Activated CD4-positive, alpha-beta T cell treated with anti-CD3 and anti-CD28 coated beads for 1 hour (primary cell): ENCODE measurements around the gene TERF2IP.

Experiments
- DNase-seq: peaks from one replicate; pipeline ENCODE4 v3.0.0-alpha.2; 2020

TERF2IP gene

DNA sequence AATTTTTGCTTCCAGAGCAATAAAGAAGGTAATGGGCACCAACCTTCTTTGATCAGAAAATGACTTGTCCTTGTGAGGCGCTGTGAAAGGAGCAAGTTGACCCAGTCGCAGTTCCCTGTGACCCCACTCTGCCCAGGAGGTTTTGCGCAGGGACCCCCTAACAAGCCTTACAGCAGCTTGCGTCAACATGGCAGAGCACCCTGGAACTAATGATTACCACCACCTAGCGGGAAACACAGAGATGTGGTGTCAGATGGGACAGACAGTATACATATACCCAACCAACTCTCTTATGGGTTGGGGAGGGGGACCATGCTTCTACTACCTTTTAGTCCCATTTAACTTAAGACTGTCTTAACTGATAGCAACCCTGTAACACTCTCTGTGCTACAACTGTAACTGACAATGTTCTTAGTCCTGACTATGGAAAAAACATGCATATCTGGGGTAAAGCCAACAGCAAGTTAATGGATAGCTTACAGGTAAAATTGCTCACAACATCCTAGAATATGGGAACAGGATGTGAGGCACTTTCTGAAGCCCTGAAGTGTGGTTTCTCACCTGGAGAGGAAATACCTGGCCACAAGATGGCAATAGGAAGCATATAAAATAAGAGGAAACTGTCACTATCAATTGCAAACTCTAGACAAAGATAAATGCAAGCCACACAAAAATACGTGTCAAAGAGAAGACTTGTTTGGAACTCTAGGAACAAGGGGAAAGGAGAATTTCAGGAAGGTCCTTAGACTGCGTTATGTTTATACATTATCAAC is 3.1 kb upstream of the TERF2IP start:
- no peak for DNase-seq

DNA sequence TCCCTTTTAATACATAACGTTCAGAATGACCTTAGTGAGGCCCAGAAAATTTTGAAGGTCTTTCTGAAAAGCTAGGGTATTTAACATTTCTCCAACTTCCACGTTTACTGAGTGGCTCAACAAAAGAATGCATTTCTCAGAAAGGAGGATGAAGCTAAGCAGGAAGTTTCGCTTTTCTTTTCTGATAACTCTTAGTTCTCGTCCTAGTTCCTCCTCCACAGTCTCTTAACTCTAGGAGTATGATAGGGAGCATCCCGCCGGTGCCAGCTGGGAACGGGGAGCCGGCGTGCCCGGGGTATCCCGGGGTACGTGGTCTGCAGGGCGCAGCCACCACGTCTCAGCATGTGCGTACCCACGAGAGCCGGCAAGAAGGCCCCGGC is 471 bp upstream of the TERF2IP start:
- no peak for DNase-seq

DNA sequence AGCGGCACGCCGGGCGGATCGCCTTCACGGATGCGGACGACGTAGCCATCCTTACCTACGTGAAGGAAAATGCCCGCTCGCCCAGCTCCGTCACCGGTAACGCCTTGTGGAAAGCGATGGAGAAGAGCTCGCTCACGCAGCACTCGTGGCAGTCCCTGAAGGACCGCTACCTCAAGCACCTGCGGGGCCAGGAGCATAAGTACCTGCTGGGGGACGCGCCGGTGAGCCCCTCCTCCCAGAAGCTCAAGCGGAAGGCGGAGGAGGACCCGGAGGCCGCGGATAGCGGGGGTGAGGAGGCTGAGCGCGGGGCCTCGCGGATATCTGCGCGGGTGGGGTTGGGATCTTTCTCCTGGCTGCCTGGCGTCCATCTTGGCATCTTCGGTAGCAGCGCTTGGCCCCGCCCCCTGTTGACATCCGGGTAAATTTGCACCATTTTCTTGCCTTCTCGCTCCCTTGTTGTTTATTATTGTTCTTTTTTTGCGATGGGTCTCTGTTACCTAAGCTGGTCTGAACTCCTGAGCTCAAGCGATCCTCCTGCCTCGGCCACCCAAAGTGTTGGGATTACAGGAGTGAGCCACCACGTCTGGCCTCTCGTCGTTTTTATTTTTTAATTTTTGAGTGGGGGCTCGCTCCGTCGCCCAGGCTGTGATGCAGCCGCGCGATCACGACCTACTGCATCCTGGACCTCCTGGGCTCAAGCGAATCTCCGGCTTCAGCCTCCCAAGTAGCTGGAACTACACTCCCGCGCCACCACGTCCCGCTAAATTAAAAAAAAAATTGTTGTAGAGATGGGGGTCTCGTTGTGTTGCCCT is 898 bp downstream of the TERF2IP start:
- peak; percentile 74 for DNase-seq

DNA sequence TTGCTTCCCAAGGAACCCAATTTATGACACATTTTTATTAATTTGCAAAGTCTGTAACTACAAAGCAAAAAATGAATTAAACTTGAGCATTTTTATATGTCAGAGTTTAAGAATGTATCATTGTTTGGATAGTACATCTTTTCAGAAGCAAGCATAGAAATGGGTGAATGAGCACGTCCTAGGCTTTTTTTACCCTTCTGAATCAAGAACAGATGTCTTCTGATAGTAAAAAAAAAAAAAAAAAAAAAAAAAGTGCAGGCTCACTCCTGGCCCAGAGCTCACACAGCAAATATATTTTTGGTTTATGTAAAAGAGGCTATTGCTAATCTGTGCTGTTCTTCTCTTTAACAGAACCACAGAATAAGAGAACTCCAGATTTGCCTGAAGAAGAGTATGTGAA is 6.3 kb downstream of the TERF2IP start:
- no peak for DNase-seq

DNA sequence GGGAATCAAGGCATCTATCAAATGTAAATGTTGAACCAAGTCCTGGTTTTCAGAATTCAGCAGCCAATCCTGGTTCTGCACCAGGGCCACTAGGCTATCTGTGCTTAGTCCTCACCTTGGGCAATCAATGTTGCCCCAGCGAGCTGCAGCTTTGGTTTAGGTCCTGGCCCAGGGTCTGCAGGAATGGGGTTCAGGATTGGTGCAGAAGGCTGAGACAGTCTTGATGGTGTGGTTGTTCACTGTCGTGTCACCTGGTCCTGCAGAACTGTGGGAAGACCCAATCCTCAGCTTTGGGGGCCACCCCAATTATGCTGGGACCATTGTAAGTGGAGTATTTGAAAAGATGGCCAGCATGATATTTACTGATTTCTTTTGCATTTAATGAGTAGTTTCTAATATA is 10.6 kb downstream of the TERF2IP start:
- no peak for DNase-seq

DNA sequence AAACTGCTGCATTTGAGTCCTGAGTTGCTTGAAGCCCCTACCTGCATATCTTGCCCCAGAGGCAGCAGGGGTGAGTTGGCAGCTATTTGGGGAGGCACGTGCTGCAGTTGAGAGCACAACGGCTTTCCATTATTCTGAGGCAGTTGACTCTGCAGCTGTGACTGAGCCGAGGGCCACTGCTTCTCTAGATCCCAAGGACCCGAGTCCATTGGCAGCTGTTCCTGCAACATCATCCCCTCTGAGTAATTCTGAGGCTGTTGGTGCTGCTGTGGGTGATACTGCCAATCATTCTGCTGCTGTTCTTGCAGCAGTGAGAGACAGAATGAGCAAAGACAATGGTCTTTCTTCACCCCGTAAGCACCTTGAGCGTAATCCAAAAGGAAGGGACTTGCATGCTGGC is 12.7 kb downstream of the TERF2IP start:
- no peak for DNase-seq

DNA sequence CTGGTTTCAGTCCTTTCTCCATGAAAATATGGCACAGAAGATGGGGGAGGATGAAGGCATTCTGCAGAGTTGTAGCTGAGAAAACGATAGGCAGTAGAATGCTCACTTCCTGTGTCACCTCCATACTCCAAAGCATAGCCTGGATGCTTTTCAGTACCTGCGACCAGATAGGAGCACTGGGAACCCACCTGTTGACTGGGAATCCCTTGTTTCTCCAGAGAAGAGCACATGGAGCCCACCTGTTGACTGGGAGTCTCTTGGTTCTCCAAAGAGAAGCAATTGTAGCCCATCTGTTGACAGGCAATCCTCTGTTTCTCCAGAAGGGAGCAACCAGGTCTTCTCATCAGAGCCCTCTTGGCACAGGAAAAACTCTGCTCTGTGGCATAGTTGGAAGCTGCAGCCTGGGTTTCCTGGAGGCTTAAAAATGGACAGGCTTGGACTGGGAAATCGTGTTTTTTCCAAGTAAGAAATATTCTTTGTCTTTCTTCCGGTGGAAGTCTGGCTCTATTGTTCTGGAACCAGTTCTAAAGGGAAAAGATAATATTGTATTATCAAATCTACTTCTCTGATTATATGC is 13.2 kb downstream of the TERF2IP start:
- DNase-seq: no peak

DNA sequence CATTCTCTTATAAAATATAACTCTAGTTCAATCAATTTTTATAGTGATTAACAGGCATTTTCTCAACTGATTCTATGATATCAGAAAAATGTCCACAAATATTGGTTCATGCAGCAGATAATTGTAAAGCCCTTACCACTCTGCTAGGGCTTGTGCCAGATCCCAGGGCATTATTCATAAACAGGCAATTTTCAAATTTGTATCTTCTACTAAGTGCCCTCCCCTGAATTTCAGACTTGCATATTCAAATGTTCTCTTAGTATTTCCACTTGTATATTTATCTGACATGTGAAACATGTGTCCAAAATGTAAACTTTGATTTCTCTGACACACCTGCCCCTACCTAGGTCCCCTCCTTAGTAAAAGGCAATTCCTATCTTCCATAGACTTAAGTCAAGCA is 19.9 kb downstream of the TERF2IP start:
- DNase-seq: no peak

DNA sequence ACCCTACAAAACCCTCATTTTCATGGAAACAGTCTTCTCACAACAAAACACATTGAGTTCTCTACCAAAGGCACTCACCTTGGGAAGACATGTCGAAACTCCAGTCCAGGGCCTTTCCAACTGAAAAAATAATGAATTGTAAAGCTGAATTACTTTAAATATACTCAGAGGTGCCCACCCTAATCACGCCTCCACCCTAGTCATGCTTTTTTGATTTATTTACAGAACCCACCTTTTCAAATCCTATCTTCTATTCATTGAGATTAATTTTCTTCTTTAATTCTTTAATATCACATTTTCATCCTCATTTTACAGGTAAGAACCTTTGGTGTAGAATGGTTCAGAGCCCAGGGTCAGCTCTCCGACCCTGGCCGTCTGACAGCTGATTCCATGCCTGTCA is 29.3 kb downstream of the TERF2IP start, which contains the start of gene CPHXL2:
CPHXL2 (minus strand) TSS at position 101 of the 400 bp plus-strand sequence; CDS start at position 91, 10 bp downstream.
- no peak for DNase-seq

DNA sequence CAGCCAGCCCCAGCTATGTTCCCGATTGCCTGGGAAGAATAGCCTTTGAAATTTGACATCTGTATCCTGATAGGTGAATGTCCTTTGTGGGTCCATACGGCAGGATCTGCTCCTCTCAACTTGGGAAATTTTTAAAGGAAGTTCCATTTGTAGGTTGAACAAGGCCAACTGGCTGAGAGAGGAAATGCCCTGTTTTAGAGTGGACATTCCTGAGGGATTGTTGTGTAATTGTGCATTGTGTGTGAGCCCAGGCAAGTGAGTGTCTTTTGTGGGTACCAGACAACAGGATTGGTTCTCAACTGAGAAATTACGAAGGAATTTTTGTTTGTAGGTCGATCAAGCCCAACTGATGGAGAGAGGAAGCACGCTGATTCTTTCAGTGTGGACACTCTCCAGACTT is 31.8 kb downstream of the TERF2IP start:
- DNase-seq: no peak

DNA sequence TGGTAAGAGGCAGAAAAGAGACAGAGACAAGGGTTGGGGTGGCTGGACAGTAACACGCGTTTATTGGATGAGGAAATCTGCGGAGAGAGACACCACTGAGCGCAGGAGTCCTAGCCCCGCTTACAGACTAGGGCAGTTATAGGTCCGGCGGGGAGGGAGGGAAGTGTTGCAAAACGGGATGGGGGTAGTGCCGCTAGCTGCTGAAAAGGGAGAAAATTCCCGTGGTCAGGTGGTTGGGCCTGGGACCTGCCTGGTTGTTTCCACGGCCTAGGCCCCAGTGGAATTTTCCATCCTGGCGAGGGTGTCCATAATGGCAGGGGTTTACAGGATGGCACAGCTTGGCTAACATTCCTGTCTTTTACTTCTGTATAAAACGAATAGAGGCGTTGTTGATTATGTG is 34.7 kb downstream of the TERF2IP start:
- DNase-seq: no peak

DNA sequence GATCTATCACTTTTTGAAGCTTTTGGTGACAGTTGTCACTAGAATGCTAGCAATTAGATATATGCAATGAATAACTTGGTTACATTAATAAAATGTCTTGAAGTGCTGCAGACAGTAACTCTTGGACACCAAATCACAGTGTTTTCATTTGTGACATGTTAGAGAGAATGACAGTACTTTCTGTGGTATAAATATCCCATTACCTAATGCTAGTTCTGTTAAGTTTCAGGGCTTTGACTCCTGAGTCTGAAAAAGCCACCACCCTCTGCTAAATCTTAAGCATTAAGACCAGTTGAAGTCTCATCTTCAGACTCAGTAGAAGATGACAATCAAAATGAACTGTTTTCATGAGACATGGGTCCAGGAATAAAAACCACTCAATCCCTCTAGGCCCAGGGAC is 39.8 kb downstream of the TERF2IP start:
- no peak for DNase-seq

DNA sequence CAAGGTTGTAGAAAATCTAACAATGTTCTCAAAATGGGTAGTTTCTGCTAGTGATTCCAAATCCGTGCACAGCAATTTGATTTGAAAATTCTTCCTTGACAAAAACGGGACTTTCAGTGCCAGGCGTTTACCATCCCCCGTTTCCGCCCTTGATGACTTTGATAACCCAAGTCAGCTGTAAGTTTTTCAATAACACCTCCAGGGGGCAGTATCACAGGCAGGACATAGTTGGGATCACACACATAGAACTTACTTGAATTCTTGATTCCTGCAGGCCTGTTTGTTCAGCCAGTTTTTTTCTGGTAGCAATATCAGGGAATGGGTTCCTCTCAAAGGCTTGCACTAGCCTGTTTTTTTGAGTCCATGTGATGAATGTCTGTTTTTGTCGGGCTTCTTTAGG is 48.1 kb downstream of the TERF2IP start:
- no peak for DNase-seq

DNA sequence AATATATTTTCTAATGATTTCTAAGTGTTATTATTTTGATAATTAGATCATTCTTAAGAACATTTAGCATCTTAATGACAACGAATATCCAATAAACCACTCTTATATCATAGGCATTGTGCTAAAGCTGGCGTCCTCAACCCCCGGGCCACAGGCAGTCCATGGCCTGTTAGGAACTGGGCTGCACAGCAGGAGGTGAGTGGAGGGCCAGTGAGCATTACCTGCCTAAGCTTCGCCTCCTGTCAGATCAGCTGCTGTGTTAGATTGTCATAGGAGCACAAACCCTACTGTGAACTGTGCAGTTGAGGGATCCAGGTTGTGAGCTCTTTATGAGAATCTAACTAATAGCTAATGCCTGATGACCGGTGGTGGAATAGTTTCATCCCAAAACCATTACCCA is 50.0 kb downstream of the TERF2IP start:
- no peak for DNase-seq

DNA sequence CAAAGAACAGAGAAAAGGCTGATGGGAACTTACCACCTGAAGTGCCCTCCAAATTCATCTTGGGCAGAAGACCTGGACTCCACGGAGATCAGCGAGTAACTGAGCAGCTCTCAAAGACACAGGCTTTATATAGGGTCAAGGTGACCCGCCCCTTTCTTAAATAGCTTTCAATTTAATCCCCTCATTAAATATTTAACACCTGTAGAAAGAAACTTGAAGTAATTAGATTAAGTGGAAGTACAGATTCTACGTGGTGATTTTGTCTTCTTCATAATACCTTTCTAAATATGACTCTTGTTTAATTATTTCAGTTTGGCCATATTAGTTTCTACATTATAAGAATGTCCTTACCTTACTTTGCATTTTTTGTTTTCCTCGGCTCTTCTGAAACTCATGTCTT is 53.8 kb downstream of the TERF2IP start, which contains the start of gene DUXB:
DUXB (minus strand) TSS at position 101 of the 400 bp plus-strand sequence; CDS start at position 58, 43 bp downstream.
- no peak for DNase-seq

DNA sequence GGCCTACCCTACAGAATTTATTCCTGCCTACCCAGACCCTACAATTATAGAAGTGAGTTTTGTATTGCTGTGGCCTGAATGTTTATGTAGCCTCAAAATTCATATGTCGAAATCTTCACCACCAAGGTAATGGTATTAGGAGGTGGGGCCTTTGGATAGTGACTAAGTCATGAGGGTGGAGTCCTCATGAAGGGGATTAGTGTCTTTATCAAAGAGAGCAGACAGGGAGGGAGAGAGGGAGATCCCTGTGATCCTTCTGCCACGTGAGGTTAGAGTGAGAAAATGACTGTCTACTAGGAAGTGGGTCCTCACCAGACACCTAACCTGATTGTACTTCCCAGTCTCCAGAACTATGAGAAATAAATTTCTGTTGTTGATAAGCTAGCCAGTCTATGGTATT is 54.7 kb downstream of the TERF2IP start:
- DNase-seq: no peak

DNA sequence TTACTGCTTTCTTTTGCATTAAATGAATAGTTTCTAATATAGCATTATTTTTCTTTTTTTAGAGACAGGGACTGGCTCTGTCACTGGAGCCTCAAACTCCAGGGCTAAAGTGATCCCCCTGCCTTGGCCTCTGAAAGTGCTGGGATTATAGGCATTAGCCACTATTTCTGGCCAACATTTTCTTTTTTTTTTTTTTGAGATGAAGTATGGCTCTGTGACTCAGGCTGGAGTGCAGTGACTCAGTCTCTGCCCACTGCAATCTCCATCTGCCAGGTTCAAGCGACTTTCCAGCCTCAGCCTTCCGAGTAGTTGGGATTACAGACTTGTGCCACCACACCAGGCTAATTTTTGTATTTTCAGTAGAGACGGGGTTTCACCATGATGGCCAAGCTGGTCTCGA is 55.7 kb downstream of the TERF2IP start:
- DNase-seq: no peak
